Retinal pigment epithelial cell (primary cell): ENCODE measurements around the gene CCDC63.

Source experiments
- DNase-seq: peaks from one replicate; pipeline ENCODE4 v3.0.0-alpha.2; 2010; ENCODE audit warnings: low read depth
- H3K4me3 ChIP-seq: 2 replicates; pipeline ENCODE4 v1.5.1; 2011; ENCODE audit warnings: mild to moderate bottlenecking, low read length, control low read depth, moderate library complexity
- TF ChIP-seq, protein P1 (sequence below): conservative IDR thresholded peaks from 2 replicates; pipeline ENCODE4 v1.5.1; 2011; ENCODE audit warnings: low read depth, low read length, control low read depth, inconsistent platforms

CCDC63 gene

DNA sequence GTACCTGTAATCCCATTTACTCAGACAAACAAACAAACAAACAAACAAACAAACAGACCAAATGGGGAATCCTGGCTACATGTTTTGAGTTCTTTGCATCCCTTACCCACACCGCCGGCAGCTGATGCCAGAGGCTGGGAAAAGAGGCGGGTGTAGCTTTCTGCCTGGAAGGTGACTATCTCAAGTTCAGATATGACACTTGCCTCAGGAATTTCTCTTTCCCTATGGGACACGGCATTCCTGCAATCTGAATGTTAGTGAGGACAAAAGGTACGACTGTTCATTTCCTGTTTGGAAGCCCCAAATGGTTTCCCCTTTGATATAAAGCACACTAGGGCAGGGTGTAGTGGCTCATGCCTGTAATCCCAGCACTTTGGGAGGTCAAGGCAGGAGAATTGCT lies 70.7 kb downstream of the CCDC63 start:
- no peak overlapping the region for H3K4me3 ChIP-seq
- no peak for DNase-seq

GRCh38 chr12:110917961-110918360 lies 71.2 kb downstream of the CCDC63 start:
- no peak for DNase-seq

More for the DNA sequence above, 70.7 kb downstream of the CCDC63 start:
- TF ChIP-seq, protein P1, sequence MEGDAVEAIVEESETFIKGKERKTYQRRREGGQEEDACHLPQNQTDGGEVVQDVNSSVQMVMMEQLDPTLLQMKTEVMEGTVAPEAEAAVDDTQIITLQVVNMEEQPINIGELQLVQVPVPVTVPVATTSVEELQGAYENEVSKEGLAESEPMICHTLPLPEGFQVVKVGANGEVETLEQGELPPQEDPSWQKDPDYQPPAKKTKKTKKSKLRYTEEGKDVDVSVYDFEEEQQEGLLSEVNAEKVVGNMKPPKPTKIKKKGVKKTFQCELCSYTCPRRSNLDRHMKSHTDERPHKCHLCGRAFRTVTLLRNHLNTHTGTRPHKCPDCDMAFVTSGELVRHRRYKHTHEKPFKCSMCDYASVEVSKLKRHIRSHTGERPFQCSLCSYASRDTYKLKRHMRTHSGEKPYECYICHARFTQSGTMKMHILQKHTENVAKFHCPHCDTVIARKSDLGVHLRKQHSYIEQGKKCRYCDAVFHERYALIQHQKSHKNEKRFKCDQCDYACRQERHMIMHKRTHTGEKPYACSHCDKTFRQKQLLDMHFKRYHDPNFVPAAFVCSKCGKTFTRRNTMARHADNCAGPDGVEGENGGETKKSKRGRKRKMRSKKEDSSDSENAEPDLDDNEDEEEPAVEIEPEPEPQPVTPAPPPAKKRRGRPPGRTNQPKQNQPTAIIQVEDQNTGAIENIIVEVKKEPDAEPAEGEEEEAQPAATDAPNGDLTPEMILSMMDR, result no peak

GRCh38 chr12:110919720-110920119 lies 72.9 kb downstream of the CCDC63 start:
- no peak overlapping the region for H3K4me3 ChIP-seq
- TF ChIP-seq, protein P1, result no peak
- DNase-seq, result no peak

More at GRCh38 chr12:110917961-110918360, 71.2 kb downstream of the CCDC63 start:
- H3K4me3 ChIP-seq, result no peak overlapping the region
- TF ChIP-seq, protein P1, result no peak

- TF ChIP-seq, protein P1, result no peak
- DNase-seq, result no peak
- H3K4me3 ChIP-seq, result no peak within 1 kb of the TSS
These were observed 73.6 kb downstream of the CCDC63 start, which contains the start of gene MYL2 for GRCh38 chr12:110920324-110920910. Gene MYL2 (minus strand): TSS chr12:110920579. CDS start chr12:110920529, 50 bp downstream.

DNA sequence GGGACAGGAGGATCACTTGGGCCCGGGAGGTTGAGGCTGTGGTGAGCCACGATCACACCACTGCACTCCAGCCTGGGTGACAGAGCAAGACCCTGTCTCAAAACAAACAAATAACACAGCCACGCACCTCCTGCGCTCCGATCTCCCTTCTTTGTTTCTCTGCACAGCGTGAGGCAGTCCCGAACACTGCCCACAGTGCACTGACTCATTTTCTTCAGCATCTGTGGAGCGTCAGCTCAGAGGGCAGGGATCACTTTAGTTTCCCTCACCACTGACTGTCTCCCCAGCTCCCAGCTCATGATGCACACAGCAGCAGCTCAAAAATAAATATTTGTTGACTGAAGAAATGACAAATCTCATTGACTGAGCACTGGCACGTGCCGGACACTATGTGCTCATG lies 74.5 kb downstream of the CCDC63 start:
- no peak overlapping the region for H3K4me3 ChIP-seq
- TF ChIP-seq, protein P1, result no peak
- DNase-seq, result no peak

GRCh38 chr12:110922652-110923051 lies 75.9 kb downstream of the CCDC63 start:
- H3K4me3 ChIP-seq, result no peak overlapping the region
- DNase-seq, result no peak
- TF ChIP-seq, protein P1, result no peak

GRCh38 chr12:110923192-110923591 lies 76.4 kb downstream of the CCDC63 start:
- H3K4me3 ChIP-seq, result no peak overlapping the region
- TF ChIP-seq, protein P1, result no peak
- DNase-seq, result no peak
